ENCODE data around the gene RBM34.
"Not testable (repeated sequence)": the region's sequence is repeated elsewhere in the genome, so short reads cannot be mapped to it uniquely, and the experiment has no call there.

Gene RBM34

DNA sequence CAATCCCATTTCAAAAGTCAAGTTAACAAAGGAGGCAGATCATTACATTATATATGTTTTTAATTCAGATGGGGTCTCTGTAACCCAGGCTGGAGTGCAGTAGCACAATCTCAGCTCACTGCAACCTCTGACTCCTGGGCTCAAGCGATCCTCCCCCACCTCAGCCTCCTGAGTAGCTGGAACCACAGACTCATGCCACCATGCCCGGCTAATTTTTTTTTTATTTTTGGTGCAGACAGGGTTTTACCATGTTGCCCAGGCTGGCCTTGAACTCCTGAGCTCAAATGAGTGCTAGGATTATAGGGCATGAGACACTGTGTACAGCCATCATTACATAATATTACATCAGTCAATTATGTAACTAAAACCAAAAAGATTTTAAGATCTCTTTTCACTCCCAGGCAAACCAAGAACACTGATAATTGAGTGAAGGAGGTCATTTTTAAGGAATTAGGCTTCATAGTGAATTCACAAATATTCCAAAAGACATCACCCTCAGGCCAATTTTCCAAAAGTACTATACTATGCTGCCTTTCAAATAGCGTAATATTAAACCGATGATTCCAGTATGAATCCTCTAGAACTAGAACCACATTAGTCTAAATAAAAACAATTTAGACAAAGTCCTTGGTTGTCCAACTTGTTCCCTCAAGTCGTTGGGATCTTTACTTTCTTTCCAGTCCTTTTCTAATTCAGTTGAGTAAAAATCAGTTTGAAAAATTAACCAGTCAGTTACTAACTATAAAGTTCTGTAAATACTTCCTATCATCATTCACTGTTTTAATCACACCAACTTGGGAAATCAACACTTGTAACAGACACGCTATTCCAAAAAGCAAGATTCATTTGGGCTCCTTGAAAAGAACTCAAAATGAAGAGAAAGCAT, 48.5 kb downstream of the RBM34 start:
- no peak for DNase-seq

DNA sequence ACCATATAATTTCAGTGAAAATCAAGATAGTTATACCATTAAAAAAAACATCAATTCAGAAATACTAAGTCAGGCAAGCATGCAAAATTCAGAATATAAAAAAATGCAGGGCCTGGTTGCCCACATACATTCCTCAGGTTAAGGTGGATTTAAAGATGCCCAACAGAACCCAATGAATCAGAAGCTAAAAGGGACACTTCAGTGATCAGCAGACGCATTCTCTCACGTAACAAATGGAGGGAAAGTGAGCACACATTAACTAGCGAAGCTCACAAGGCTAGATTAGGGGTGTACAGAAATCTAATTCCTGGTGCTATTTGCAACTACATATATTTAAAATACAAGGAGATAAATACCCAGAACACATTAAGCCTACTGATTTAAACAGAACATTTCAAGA, 49.9 kb downstream of the RBM34 start:
- no peak for DNase-seq

DNA sequence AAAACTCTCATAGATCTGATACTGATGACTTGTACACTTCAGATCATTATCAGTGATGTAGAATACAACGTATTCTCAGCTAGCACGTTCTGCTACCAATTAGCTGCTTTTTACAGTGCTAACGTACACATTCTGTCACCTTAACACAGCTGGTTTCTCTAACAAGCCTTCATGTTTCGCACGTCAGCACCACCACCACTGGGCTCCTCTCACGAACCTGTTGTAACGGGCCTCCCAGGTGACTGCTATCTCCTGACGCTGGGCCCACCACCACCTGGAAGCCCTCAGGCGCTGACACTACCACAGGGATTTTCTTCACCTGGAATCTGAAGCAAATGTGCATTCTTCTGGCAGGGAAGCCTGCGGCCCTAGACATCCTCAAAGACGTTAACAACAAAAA, 52.2 kb downstream of the RBM34 start:
- no peak for DNase-seq

DNA sequence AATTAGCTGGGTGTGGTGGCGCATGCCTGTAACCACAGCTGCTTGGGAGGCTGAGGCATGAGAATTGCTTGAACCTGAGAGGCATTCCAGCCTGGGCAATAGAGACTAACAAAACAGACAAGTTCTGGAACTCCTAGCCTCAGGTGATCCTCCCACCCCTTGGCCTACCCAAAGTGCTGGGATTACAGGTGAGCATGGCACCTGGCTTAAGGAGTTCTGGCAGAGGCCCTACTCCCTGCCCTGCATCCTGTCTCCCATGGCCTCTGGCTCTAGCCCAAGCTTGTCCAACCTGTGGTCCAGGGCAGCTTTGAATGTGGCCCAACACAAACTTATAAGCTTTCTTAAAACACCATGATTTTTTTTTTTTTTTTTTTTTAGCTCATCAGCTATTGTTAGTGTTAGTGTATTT, 52.9 kb downstream of the RBM34 start:
- no peak for DNase-seq

DNA sequence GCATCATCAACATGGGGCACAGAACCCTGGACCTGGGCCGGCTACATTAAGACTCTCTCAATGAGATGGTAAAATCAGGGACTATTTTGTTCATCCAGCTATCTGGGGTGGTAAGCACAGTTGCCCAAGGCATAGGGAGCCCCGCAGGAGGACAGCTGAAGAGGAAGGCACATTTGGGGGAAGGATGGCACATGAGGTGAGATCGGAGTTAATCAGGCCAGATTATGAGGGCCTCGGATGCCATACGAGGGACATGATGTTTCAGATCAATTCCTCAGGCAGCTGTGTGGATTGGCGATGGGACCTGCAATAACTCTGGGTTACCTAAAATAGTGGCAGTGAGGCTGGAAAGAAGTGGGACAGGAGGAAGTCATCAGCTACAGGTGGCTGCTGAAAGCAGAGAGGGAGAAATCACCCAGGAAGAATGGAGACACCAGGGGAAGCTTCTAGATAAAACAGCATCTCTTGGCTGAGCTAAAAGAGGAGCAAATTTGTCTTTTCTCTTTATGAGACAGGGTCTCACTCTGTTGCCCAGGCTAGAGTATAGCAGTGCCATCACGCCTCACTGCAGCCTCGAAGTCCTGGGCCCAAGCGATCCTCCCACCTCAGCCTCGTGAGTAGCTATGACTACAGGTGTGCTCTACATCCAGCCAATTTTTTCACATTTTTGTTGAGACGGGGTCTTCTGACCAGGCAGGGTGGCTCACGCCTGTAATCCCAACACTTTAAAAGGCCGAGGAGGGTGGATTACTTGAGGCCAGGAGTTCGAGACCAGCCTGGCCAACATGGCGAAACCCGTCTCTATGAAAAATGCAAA, 53.5 kb downstream of the RBM34 start:
- no peak for DNase-seq

DNA sequence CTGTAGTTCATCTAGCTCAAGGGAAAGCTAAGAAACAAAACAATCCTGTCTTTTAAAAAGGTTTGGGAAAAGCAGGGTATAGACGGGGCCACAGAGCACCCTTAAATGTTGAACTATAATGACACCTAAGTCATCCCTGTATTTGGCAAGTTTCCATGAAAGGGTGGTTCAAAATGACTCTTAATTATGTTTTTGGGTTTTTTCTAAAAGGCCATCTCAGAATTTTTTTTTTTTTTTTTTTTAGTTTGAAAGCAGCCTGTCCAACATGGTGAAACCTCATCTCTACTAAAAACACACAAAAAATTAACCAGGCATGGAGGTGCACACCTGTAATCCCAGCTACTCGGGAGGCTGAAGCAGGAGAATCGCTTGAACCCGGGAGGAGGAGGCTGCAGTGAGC, 54.6 kb downstream of the RBM34 start:
- no peak for DNase-seq

DNA sequence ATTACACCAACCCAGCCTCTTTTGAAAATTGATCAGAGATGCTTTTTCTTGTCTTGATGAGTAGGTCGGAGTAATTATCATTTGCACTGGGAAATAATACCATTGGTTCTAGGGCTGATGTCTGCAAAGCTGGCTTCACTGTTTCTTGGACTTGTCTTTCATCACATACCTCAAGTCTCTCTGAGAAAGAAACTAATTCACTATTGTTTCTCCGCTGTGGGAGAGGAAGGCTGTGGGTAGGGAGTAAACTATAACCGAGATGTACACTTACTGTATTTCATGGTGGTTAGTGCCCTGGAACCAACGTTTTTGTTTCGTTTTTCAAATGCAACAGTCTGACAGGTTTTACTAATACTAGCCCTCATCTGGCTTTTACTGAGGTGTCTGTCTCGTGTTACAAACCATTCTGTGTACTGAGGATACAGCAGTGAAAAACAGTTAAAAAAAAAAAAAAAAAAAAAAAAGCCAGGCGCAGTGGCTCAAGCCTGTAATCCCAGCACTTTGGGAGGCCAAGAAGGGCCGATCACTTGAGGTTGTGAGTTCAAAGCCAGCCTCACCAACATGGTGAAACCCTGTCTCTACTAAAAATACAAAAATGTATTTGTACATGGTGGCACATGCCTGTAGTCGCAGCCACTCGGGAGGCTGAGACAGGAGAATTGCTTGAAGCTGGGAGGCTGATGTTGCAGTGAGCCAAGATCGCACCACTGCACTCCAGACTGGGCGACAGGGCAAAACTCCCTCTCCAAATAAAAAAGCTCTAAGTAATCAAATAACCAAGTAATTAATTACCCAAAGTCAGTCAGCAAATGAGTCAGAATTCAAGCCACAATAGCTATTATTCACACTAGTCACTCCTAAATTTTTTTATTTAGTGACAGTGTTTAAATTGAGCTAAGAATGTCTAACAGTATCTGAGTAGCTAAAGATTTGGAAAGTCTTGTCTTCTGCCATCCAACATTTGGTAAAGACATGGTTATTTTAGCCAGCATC, 55.7 kb downstream of the RBM34 start:
- DNase-seq, result no peak

DNA sequence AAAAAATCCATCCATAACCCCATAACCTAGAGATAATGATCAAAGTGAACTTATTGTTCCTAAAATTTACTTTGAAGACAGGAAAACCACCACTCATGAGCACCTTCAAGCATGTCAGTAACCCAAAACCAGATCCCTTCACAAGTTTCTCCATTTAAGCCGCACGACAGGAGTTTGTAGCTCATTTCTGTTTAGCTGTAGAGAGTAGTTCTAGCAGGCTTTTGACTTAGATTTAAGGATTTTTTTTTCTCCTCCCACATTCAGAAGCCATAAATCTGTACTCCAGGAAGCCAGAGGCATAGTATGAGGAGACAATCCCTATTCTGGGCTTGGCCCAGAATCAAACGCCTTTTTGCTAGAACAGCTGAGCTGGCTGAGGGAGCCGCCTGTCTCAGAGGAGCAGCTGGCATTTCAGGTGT, 58.0 kb downstream of the RBM34 start:
- no peak for DNase-seq

DNA sequence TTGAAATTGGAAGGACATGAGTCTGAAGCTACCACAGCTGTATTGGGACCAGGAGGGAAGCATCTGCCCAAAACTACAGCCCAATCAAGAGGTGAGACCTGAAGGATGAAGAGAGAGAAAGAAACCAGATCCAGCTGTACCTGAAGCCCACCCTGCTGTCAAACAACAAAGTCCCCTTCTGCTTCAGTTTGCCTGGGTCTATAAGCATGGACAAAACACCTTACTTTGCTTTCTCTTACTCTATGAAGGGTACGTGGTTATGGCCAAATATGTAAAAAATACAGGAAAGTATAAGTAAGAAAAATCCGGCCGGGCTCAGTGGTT, 58.8 kb downstream of the RBM34 start:
- DNase-seq, result no peak

DNA sequence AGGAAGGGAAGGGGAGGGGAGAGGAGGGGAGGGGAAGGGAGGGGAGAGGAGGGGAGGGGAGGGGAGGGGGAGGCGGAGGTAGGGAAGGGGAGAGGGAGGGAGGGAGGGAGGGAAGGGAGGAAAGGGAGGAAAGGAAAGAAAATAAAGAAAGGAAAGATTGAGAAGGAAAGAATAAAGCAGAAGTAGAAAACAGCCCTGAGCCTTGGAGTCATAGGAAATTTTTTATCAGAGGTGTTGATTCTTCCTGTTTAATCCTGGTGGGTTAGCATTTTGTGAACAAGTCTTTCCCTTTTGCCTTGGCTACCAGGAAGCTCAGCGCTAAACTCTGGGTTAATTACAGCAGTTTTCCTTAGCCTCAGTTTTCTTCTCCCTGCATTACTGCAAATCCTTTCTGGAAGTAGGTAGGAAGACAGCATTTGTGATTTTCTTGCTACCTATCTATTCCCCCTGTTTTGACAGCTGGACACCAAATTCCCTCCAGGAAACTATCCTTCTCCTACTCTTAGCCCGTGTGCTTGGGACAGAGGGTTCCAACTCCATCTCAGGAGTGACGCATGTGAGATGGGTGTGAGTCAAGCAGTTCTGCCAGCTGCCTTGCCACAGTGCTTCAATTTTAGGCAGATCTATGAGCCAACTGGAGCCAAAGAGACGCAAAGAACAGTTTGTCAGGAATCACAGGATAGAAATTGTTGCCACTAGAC, 59.3 kb downstream of the RBM34 start:
- DNase-seq, result no peak

DNA sequence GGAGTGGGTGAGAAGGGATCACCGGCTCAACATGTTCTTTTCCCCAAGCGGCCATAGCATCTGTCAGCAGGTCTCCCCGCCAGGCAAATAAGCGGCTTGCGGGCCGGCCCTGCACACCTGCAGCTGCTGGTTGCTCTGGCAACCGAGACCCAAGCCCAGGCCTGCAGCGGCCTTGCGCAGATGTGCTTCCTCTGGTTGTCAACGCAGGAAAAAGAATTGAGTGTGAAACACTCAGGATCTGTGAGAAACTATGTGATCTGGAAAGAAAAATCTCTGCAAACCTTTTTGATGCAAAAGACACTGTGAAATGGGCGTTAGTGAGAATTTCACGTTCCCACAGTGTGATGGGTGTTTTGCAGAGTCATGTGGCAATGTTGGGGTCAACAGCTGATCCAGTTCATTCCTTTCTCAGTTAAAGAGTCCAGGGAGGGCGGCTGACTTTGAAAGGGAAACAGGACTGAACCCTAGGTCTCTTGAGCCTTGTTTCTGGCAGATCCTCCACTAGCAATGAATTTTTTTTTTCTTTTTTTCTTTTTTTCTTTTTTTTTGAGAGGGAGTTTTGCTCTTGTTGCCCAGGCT, 60.8 kb downstream of the RBM34 start:
- no peak for DNase-seq

DNA sequence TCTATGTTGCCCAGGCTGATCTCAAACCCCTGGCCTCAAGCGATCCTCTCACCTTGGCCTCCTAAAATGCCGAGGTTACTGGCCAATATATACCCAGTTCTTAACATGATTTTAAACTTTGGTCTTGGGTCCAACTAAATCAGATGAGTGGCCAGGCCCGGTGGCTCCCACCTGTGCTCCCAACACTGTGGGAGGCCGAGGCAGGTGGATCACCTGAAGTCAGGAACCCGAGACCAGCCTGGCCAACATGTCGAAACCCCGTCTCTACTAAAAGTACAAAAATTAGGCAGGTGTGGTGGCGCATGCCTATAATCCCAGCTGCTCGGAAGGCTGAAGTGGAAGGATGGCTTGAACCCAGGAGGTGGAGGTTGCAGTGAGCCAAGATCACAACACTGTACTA, 62.1 kb downstream of the RBM34 start:
- DNase-seq, result no peak

DNA sequence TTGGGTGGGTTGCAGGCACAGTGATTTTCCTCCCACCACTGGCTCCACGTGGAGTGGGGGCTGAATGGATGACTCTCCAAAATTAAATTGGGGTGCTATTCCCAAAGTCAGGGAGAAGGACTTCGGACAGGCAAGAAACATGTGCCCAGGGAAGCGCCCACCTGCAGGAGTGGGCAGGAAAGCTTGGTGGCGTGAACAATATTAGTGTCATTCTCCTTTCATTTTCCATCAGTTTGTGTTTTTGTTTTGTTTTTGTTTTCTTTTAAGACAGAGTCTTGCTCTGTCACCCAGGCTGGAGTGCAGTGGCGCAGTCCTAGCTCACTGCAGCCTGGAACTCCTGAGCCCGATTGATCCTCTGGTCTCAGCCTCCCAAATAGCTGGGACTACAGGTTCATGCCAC, 62.5 kb downstream of the RBM34 start:
- DNase-seq, result no peak

DNA sequence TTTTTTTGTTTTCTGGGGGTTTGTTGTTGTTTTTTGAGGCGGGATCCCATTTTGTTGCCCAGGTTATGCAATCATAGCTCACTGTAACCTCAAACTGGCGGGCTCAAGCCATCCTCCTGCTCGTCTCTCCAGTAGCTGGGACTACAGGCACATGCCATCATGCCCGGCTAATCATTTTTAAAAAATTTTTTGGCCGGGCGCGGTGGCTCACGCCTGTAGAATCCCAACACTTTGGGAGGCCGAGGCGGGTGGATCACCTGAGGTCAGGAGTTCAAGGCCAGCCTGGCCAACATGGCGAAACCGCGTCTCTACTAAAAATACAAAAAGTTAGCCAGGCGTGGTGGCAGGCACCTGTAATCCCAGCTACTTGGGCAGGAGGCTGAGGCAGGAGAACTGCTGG, 63.5 kb downstream of the RBM34 start:
- not testable (repeated sequence) for DNase-seq

DNA sequence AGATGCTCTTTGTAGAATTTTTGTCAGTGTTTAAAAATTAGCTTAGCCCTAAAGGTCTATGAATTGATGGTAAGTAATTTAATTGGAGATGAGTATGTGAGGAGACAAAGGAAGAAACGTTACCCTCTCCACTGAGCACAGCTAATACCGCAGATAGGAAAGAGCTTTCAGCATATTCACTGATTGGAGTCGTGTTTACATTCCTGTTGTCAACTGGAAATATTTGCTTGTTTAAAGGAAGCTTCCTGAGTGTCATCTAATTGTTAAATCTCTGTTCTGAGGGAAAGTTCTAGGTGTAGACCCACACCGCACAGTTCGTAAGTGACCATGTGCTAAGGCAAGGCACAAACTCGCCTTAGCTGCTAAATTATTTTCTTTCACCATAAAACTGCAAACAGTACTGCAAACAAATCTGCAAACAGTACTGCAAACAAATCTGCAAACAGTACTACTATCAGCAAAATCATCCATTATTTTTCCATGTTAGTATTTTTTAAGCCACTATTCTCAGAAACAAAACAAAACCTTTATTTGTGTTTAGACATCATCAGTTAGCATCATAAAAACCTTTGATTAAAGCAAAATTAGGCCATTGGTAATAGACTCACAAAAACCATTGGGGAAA, 65.0 kb downstream of the RBM34 start:
- no peak for DNase-seq

DNA sequence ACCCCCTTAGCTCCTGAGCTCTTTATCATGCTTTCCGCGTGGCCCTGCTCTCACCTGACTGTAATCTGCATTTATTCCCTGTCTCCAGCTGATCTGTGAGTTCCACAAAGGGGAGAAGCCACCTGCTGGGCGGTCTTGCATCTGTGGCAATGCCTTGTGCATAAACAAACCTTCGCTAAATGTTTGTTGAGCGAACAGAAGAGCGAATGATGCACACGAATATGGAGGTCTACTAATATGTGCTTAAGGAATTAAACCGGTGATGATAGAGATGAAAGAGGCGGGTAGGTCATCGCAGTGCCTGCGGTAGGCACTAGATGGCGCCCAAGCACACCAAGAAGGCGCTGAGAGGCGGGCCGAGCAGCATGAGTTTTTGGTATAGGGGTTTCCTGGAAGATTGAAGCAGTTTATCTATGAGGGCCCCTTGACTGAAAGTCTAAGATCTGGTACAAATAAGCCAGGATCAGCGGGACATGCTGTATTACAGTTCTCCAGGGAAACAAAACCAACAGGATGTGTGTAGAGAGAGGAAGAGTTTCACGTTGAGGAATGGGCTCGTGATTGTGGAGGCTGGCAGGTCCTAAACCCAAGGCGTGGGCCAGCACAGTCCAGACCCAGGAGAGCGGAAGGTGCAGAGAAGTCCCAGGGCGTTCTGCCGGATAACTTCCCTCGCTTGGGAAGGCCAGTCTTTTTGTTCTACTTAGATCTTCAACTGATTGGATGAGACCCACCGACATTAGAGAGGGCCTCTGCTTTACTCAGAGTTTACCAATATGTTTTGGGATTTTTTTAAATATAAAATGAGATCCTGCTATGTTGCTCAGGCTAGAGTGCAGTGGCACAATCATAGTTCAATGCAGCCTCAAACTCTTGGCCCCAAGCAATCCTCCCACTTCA, 67.1 kb downstream of the RBM34 start:
- peak in 1 of 2 experiments; percentile 44 for DNase-seq

DNA sequence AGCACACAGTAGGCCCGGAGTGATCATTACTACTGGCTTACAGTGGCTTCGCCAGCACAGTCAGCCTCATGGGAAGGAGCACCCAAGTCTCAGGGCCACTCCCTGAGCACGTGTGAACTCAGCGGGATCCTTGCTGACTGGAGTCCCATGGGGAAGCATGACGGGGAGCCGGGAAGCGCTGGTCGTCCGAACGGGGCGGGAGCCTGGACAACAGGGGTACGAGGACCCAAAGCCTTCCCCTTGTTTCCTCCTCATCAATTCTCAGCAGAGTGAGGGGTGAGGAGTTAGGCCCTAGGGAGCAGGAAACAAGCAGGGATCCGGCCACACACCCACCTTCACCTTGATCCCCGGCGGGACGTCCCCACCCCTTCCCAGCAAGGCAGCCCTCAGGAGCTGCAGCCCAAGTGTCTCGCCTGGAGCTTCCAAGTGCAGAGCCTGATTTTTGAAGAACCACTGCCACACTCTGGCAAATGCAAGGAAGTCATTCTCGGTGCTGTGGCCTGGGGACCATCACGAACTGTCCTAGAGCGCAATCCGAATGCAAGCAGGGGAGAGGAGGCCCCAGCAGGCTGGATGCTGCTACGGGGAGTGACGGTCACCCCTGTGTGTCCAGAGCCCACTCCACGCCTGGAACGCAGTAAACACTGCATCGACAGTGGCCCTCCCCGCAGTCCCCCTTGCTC, 67.9 kb downstream of the RBM34 start:
- DNase-seq, result peak in 1 of 2 experiments; percentile 13

DNA sequence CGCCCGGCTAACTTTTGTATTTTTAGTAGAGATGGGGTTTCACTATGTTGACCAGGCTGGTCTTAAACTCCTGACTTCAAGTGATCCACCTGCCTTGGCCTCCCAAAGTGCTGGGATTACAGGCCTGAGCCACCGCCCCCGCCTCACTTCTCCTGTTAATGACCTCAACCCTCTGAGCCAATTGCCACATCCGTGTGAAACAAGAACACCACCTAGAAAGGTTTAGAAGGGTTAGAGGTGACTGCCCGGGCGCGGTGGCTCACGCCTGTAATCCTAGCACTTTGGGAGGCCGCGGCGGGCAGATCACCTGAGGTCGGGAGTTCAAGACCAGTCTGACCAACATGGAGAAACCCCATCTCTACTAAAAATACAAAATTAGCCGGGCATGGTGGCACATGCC, 68.6 kb downstream of the RBM34 start:
- DNase-seq, result not testable (repeated sequence)

DNA sequence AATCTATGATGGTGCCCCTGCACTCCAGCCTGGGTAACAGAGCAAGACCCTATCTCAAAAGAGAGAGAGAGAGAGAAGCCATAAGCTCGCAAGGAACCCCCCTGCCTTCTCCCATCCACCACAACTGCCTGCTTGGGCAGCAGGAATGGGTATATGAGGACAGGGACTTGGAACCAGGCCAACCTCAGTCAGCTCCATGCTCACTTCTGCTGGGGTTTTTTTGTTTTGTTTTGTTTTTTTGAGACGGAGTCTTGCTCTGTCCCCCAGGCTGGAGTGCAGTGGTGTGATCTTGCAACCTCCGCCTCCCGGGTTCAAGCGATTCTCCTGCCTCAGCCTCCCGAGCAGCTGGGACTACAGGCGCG, 69.0 kb downstream of the RBM34 start:
- not testable (repeated sequence) for DNase-seq
